ENCODE results near the gene KIF6. TPM values are rescaled to one million over a fixed set of nuclear protein-coding genes. Genes with fewer than 3 reads are reported as not detected.

The KIF6 gene
- total and polyA plus RNA-seq, 2 donors (not counting 1 experiment from before 2014, with no cell fraction given): not detected

GRCh38 chr6:39493777-39494176 is 231.4 kb downstream of the KIF6 start:
- DNase-seq (no peak), ATAC-seq (ENCODE audit: low read depth) (no peak)
- H3K9me3 Mint-ChIP-seq (ENCODE audit: insufficient read depth): no peaks in the 10 kb centered on the region
- H3K4me2 ChIP-seq (replicated peaks; ENCODE audit: low read depth, low read length, poor library complexity, severe bottlenecking): no peak overlapping the region
- no peaks in the 10 kb centered on the region for H3K4me1 Mint-ChIP-seq
- no peaks in the 10 kb centered on the region for H3K36me3 ChIP-seq (replicated peaks in 1 of 2; ENCODE audit: control extremely low read depth in 1 of 2, control insufficient read depth in 1 of 2, extremely low read depth in 1 of 2, insufficient read depth in 2 of 2, low read length in 1 of 2)
- CTCF ChIA-PET: interaction anchor here (0.5 kb wide), 1 partner anchor 1530 kb away, joined by 3 read pairs; no protein-coding TSS in a partner anchor
- POLR2A ChIA-PET: no interaction called here
- no peak overlapping the region for H2AFZ ChIP-seq (ENCODE audit: insufficient read depth, low read depth, low read length, poor library complexity, severe bottlenecking)
- TF ChIP-seq CTCF (IDR thresholded peaks at IDR 0.05): no peak
- no peak for TF ChIP-seq EZH2 (IDR thresholded peaks at IDR 0.05; ENCODE audit: borderline replicate concordance, insufficient read depth, low read depth, low read length, poor library complexity, severe bottlenecking)
- H4K20me1 ChIP-seq (ENCODE audit: control insufficient read depth, insufficient read depth, low read length, poor library complexity, severe bottlenecking): no peaks in the 10 kb centered on the region
- peaks cover 0 to 14% (median 2%) of the 10 kb centered on the region in 4 experiments for H3K27me3 ChIP-seq (replicated peaks in 1 of 4; ENCODE audit: control extremely low read depth in 1 of 4, control insufficient read depth in 3 of 4, insufficient read depth in 4 of 4, low read length in 3 of 4)
- no peak overlapping the region for H3K27ac ChIP-seq (ENCODE audit: low read length in 2 of 2)
- no peaks in the 10 kb centered on the region for H3K79me2 ChIP-seq (ENCODE audit: control insufficient read depth, insufficient read depth, low read length)
- H3K27me3 Mint-ChIP-seq: peaks cover 28% of the 10 kb centered on the region
- no peak overlapping the region for H3K27ac Mint-ChIP-seq
- H3K4me3 Mint-ChIP-seq: no peak overlapping the region
- no peak overlapping the region for H3K9ac ChIP-seq (ENCODE audit: low read length)
- H3K4me3 ChIP-seq (ENCODE audit: control extremely low read depth in 1 of 5, extremely low read depth in 1 of 5, insufficient read depth in 1 of 5, low read depth in 2 of 5, low read length in 4 of 5): no peak overlapping the region
- peaks cover 0 to 3% (median 0%) of the 10 kb centered on the region in 3 donors for H3K9me3 ChIP-seq (ENCODE audit: control extremely low read depth in 1 of 3, control insufficient read depth in 2 of 3, insufficient read depth in 1 of 3, low read length in 2 of 3)
- H3K4me1 ChIP-seq (ENCODE audit: control insufficient read depth in 2 of 2, insufficient read depth in 2 of 2, low read length in 2 of 2): no peaks in the 10 kb centered on the region
- intact Hi-C loops (cut with micrococcal nuclease): no loop called here

- Histone ChIP-seq H3K9ac (ENCODE audit: low read length) (no peak overlapping the region), H3K4me3 (ENCODE audit: control extremely low read depth in 1 of 5, extremely low read depth in 1 of 5, insufficient read depth in 1 of 5, low read depth in 2 of 5, low read length in 4 of 5) (no peak overlapping the region), H3K36me3 (replicated peaks in 1 of 2; ENCODE audit: control extremely low read depth in 1 of 2, control insufficient read depth in 1 of 2, extremely low read depth in 1 of 2, insufficient read depth in 2 of 2, low read length in 1 of 2) (no peaks in the 10 kb centered on the region), H2AFZ (ENCODE audit: insufficient read depth, low read depth, low read length, poor library complexity, severe bottlenecking) (no peak overlapping the region), H4K20me1 (ENCODE audit: control insufficient read depth, insufficient read depth, low read length, poor library complexity, severe bottlenecking) (no peaks in the 10 kb centered on the region), H3K4me2 (replicated peaks; ENCODE audit: low read depth, low read length, poor library complexity, severe bottlenecking) (no peak overlapping the region), H3K27me3 (replicated peaks in 1 of 4; ENCODE audit: control extremely low read depth in 1 of 4, control insufficient read depth in 3 of 4, insufficient read depth in 4 of 4, low read length in 3 of 4) (peaks cover 0 to 14% (median 2%) of the 10 kb centered on the region in 4 experiments), H3K79me2 (ENCODE audit: control insufficient read depth, insufficient read depth, low read length) (no peaks in the 10 kb centered on the region), H3K9me3 (ENCODE audit: control extremely low read depth in 1 of 3, control insufficient read depth in 2 of 3, insufficient read depth in 1 of 3, low read length in 2 of 3) (peaks cover 0 to 3% (median 0%) of the 10 kb centered on the region in 3 donors), H3K27ac (ENCODE audit: low read length in 2 of 2) (no peak overlapping the region), H3K4me1 (ENCODE audit: control insufficient read depth in 2 of 2, insufficient read depth in 2 of 2, low read length in 2 of 2) (no peaks in the 10 kb centered on the region)
- Mint-ChIP-seq H3K4me3 (no peak overlapping the region), H3K27ac (no peak overlapping the region), H3K9me3 (ENCODE audit: insufficient read depth) (no peaks in the 10 kb centered on the region), H3K27me3 (peaks cover 28% of the 10 kb centered on the region), H3K4me1 (no peaks in the 10 kb centered on the region)
- CTCF ChIA-PET: no interaction called here
- POLR2A ChIA-PET: no interaction called here
- intact Hi-C loops (cut with micrococcal nuclease): no loop called here
- no peak for DNase-seq
- no peak for ATAC-seq (ENCODE audit: low read depth)
- TF ChIP-seq EZH2 (IDR thresholded peaks at IDR 0.05; ENCODE audit: borderline replicate concordance, insufficient read depth, low read depth, low read length, poor library complexity, severe bottlenecking) (no peak), CTCF (IDR thresholded peaks at IDR 0.05) (no peak)
Measured at GRCh38 chr6:39493174-39493573, 232.0 kb downstream of the KIF6 start.

Data from B cell (primary cell).